ENCODE results near the gene PRDX1.

DNA sequence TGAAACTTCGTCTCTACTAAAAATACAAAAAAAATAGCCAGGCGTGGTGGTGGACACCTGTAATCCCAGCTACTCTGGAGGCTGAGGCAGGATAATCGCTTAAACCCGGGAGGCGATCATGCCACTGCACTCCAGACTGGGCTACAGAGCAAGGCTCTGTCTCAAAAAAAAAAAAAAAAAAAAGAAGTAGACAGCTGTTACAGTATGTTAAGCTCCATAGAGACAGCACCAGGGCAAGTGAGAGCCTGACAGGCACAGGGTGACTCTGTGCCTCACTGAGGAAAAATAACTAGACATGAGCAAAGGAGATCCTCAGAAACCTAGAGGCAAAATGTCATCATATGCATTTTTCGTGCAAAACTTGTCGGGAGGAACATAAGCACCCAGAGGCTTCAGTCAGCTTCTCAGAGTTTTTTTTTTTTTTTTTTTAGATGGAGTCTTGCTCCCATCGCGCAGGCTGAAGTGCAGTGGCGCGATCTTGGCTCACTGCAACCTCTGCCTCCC, 9.0 kb upstream of the PRDX1 start:
- TF ChIP-seq, protein P1, sequence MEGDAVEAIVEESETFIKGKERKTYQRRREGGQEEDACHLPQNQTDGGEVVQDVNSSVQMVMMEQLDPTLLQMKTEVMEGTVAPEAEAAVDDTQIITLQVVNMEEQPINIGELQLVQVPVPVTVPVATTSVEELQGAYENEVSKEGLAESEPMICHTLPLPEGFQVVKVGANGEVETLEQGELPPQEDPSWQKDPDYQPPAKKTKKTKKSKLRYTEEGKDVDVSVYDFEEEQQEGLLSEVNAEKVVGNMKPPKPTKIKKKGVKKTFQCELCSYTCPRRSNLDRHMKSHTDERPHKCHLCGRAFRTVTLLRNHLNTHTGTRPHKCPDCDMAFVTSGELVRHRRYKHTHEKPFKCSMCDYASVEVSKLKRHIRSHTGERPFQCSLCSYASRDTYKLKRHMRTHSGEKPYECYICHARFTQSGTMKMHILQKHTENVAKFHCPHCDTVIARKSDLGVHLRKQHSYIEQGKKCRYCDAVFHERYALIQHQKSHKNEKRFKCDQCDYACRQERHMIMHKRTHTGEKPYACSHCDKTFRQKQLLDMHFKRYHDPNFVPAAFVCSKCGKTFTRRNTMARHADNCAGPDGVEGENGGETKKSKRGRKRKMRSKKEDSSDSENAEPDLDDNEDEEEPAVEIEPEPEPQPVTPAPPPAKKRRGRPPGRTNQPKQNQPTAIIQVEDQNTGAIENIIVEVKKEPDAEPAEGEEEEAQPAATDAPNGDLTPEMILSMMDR (IDR thresholded peaks at IDR 0.05), result no peak
- TF ChIP-seq POLR2A (IDR thresholded peaks at IDR 0.05), result no peak
